ENCODE measurements around the gene SELENOP. TPM values are rescaled to one million over a fixed set of nuclear protein-coding genes. Genes with fewer than 3 reads are reported as not detected.

Gene SELENOP
- total RNA-seq, 4 donors from 2014 or later: 206 to 286 (median 238) TPM

- WGBS: 45% methylated on average over 14 of the region's 19 CpGs
- H3K27me3 ChIP-seq: no peaks in the 10 kb centered on the region
- peak overlapping the region; percentile 82 for H3K27ac ChIP-seq
- no peak for DNase-seq (ENCODE audit: low spot score in 2 of 2)
- no peak for TF ChIP-seq POLR2AphosphoS5 (IDR thresholded peaks at IDR 0.05)
- TF ChIP-seq CTCF (IDR thresholded peaks at IDR 0.05): no peak
- TF ChIP-seq EP300 (IDR thresholded peaks at IDR 0.05): no peak
- TF ChIP-seq POLR2A (IDR thresholded peaks at IDR 0.05): no peak
- H3K36me3 ChIP-seq: no peaks in the 10 kb centered on the region
- no peaks in the 10 kb centered on the region for H3K9me3 ChIP-seq
- H3K4me3 ChIP-seq: no peak overlapping the region
- H3K4me1 ChIP-seq: peaks cover 31% of the 10 kb centered on the region
Measured at GRCh38 chr5:42813533-42813932, 1.8 kb upstream of the SELENOP start.

GRCh38 chr5:42812620-42813019 is 928 bp upstream of the SELENOP start:
- Histone ChIP-seq H3K4me1 (peaks cover 36% of the 10 kb centered on the region), H3K27me3 (no peaks in the 10 kb centered on the region), H3K27ac (peak overlapping the region; percentile 82), H3K36me3 (no peaks in the 10 kb centered on the region), H3K9me3 (no peaks in the 10 kb centered on the region), H3K4me3 (peak overlapping the region; percentile 53)
- DNase-seq (ENCODE audit: low spot score in 2 of 2): no peak
- no peak for TF ChIP-seq CTCF (IDR thresholded peaks at IDR 0.05)
- TF ChIP-seq POLR2A (IDR thresholded peaks at IDR 0.05): no peak
- TF ChIP-seq EP300 (IDR thresholded peaks at IDR 0.05): no peak
- no peak for TF ChIP-seq POLR2AphosphoS5 (IDR thresholded peaks at IDR 0.05)
- 50% methylated on average over 2 of the region's 2 CpGs for WGBS

GRCh38 chr5:42810834-42811590 is 680 bp downstream of the SELENOP start:
- Histone ChIP-seq H3K27ac (peak overlapping the region; percentile 82), H3K36me3 (peaks cover 12% of the 10 kb centered on the region), H3K4me1 (peaks cover 36% of the 10 kb centered on the region), H3K9me3 (no peaks in the 10 kb centered on the region), H3K4me3 (peak overlapping the region; percentile 53), H3K27me3 (no peaks in the 10 kb centered on the region)
- TF ChIP-seq EP300 (IDR thresholded peaks at IDR 0.05) (no peak), POLR2AphosphoS5 (IDR thresholded peaks at IDR 0.05) (no peak), POLR2A (IDR thresholded peaks at IDR 0.05) (no peak), CTCF (IDR thresholded peaks at IDR 0.05) (no peak)
- no peak for DNase-seq (ENCODE audit: low spot score in 2 of 2)
- 23% methylated on average over 3 of the region's 3 CpGs for WGBS

GRCh38 chr5:42808888-42809611 is 2.6 kb downstream of the SELENOP start:
- H3K36me3 ChIP-seq: peaks cover 32% of the 10 kb centered on the region
- H3K27me3 ChIP-seq: no peaks in the 10 kb centered on the region
- WGBS: 55% methylated on average over 4 of the region's 4 CpGs
- no peak for DNase-seq (ENCODE audit: low spot score in 2 of 2)
- H3K9me3 ChIP-seq: no peaks in the 10 kb centered on the region
- H3K27ac ChIP-seq: no peak overlapping the region
- peak overlapping the region; percentile 53 for H3K4me3 ChIP-seq
- TF ChIP-seq POLR2A (IDR thresholded peaks at IDR 0.05): no peak
- TF ChIP-seq EP300 (IDR thresholded peaks at IDR 0.05): no peak
- peaks cover 36% of the 10 kb centered on the region for H3K4me1 ChIP-seq

- H3K4me3 ChIP-seq: peak overlapping the region; percentile 53
- TF ChIP-seq CTCF (IDR thresholded peaks at IDR 0.05) (no peak), POLR2A (IDR thresholded peaks at IDR 0.05) (no peak), POLR2AphosphoS5 (IDR thresholded peaks at IDR 0.05) (no peak), EP300 (IDR thresholded peaks at IDR 0.05) (no peak)
- DNase-seq (ENCODE audit: low spot score in 2 of 2): no peak
- peaks cover 44% of the 10 kb centered on the region for H3K36me3 ChIP-seq
- H3K4me1 ChIP-seq: peaks cover 27% of the 10 kb centered on the region
- H3K9me3 ChIP-seq: no peaks in the 10 kb centered on the region
- 37% methylated on average over 2 of the region's 2 CpGs for WGBS
- no peak overlapping the region for H3K27ac ChIP-seq
- no peaks in the 10 kb centered on the region for H3K27me3 ChIP-seq
Measured at GRCh38 chr5:42807722-42808447, 3.8 kb downstream of the SELENOP start.

All from suprapubic skin (tissue), 4 donors.